Frontal cortex (tissue), 4 donors: Measurements from ENCODE around the gene MDFIC. TPM values are rescaled to one million over a fixed set of nuclear protein-coding genes. Genes with fewer than 3 reads are reported as not detected.
A peak's percentile ranks its signal among the peaks of the same experiment; 100 is the strongest.

Experiments used
- DNase-seq, 2 donors: peaks; one replicate each; pipeline ENCODE4 v3.0.0; 2012; ENCODE audit warnings: low spot score in 2 of 2
- FAIRE-seq: peaks from 2 replicates; lab custom pipeline; 2012; peaks lifted over from hg19 to GRCh38; lab: Jason Lieb, UNC
- total RNA-seq: library from RNA; depleted of rRNA; stranded (reverse); fragments of >200 nt; gene quantifications from one replicate; pipeline ENCODE4 v1.2.3, GENCODE V29; 2014
- donor health status: control.
- donor health status: control.
- donor health status: control.

The MDFIC gene
- total RNA-seq, 1 donor from 2014 or later, result 6.1 TPM

DNA sequence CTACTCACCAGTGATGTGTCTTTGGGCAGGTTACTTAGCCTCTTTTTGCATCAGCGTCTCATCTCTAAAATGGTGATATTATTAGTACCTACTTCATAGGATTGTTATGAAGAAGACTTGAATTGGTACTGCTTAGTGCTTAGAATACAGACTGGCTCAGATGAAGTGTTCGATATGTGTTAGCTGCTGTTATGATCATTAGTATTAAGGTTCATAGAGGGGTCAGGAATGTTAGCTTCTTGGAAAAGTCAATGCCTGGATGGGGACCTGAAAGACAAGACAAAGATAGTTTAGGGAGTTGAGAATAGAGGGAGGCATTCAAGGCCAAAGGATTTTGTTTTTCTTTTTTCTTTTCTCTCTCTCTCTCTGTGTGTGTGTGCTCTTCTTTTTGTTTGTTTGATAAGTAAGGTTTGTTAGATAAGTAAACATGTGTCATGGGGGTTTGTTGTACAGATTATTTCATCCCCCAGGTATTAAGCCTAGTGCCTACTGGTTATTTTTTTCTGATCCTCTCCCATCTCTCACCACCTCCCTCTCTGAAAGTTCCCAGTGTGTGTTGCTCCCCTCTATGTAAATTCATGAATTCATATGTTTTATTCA lies 63.3 kb downstream of the MDFIC start:
- no peak for FAIRE-seq
- DNase-seq, result no peak

GRCh38 chr7:114986190-114987180 lies 64.6 kb downstream of the MDFIC start:
- FAIRE-seq (no peak), DNase-seq (no peak)

DNA sequence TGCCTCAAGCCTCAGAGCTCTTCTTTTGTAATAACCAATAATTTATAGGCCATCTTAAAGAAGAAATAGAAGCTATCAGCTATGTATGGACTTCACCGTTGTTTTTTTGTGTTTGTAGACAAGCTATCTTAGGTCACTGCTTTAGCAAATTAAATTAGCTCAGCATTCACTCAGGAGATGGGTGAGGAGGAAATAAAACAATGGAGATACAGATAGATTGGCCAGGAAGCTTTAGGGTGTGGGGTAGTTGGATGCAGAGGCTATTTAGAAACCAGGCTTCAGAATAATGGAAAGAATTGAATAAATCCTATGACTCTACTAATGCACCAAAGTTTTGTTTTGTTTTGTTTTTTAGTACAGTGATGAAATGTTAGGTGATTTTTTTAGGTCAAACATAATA lies 66.1 kb downstream of the MDFIC start:
- FAIRE-seq (no peak), DNase-seq (no peak)

GRCh38 chr7:114988755-114989375 lies 67.0 kb downstream of the MDFIC start:
- DNase-seq (no peak), FAIRE-seq (no peak)

DNA sequence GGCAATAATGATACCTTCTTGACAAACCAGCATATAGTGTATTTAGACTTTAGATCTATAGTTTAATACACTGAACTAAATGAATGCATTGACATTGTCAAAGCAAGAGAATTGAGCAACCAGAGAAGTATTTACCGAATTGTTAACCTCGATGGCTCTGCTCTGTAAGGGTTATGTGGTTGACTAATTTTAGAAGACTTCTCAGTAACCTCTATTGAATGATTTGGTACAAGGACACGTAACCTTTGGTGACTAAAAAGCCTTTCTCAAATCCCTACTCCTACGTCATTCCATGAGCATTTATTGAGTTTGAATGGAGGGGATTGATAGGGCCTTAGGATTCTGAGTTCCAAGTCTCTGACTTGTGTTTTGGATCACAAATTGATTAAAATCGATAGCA lies 67.6 kb downstream of the MDFIC start:
- no peak for DNase-seq
- no peak for FAIRE-seq

DNA sequence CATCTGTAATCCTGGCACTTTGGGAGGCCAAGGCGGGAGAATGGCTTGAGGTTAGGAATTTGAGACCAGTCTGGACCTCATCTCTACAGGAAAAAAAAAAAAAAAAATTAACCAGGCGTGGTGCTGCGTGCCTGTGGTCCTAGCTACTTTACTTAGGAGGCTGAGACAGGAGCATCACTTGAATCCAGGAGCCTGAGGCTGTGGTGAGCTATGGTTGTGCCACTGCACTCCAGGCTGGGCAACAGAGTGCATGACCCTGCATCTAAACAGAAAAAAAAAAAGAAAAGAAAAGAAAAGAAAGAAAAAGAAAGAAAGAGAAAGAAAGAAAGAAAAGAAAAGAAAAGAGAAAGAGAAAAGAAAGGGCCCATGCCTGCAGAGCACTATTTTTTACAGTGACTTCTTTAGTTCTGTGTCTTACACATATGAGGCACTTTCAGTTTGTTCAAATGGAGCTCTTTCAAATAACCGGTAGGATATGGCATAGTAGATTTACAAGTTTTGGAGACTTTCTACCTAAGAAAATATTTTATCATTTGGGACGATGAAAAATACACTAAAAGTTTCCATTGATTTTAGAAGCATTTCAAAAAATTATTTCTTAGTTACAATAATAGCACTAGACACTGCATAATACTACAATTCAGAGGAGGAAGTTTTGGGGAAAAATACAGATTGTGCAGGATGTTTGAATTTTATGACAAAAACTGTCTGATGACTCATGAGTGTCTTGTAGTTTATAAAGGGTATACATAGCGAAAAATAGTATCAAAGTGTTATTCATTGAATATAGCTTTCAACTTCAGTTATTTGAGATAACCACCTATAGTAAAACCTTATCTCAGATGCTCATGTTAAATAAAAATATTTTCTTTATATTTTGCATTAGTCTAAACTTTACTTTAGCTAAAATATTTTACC lies 75.9 kb downstream of the MDFIC start:
- no peak for FAIRE-seq

GRCh38 chr7:115004121-115004520 lies 82.2 kb downstream of the MDFIC start:
- no peak for FAIRE-seq

More for the DNA sequence above, 75.9 kb downstream of the MDFIC start:
- DNase-seq, result peak in 1 of 2 donors; percentile 1

GRCh38 chr7:115005251-115005650 lies 83.4 kb downstream of the MDFIC start:
- DNase-seq (no peak), FAIRE-seq (no peak)

More at GRCh38 chr7:115004121-115004520, 82.2 kb downstream of the MDFIC start:
- DNase-seq, result no peak

DNA sequence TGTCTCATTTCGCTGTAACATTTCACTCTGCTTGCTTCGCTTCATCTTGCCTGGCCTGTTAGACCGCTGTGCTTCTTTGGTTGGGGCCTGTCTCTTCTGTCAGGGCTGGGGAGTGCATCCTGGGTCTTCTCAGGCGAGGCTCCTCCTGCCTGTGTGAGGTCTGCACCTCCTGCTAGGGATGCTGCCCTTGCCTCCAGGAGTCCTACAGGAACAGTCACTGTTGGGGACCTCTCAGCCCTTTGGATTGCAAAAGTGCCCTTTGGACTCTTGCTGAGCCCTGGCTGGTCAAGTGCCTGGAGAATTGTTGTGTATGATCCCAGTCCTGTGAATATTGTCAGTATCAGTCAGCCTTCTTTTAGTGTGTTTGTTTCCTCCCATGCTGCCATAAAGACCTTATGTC lies 84.1 kb downstream of the MDFIC start:
- FAIRE-seq (no peak), DNase-seq (no peak)

GRCh38 chr7:115007751-115008150 lies 85.9 kb downstream of the MDFIC start:
- no peak for DNase-seq
- no peak for FAIRE-seq

GRCh38 chr7:115008465-115009114 lies 86.7 kb downstream of the MDFIC start:
- DNase-seq (no peak), FAIRE-seq (no peak)

DNA sequence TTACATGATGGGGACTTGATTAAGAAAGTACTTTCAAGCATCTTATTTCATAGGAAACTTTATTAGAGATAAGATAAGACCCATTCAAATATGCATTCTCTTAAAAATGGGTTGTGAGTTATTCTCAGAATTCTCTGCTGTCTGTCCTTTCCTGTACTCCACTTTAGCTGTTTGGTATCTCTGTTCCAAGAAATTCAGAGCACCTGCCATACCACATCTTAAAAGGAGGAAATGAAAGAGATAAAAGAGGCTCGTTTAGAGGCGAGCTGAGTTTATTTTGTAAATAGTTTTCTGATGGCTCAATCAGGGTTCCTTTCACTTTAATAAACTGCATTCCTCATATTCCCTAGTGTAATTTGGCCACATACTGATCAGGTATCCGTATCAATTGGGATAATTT lies 87.2 kb downstream of the MDFIC start:
- FAIRE-seq (no peak), DNase-seq (no peak)

GRCh38 chr7:115009736-115010440 lies 88.0 kb downstream of the MDFIC start:
- FAIRE-seq (no peak), DNase-seq (no peak)

- FAIRE-seq, result no peak
- DNase-seq, result no peak
These were observed 88.5 kb downstream of the MDFIC start for GRCh38 chr7:115010441-115010820.

- no peak for DNase-seq
- FAIRE-seq, result no peak
These were observed 92.0 kb downstream of the MDFIC start for GRCh38 chr7:115013886-115014285.

DNA sequence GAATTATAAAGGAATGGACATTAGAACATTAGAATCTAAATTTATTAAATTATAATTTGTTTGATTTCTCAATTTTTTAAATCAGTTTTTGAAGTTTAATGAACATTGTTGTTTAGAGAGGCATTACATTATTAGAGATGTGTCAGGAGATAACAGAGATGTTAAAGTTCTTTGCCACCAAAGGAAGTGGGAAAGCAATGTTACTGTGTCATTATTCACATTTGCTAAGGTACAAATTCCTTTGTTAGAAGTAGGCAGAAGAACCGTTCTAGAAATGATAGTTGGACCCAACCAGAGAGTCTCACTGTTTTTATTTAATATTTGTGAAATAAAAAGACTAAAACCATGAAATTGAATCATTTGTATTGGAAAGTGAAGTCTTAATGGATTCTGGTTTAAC lies 92.9 kb downstream of the MDFIC start:
- DNase-seq (no peak), FAIRE-seq (no peak)

DNA sequence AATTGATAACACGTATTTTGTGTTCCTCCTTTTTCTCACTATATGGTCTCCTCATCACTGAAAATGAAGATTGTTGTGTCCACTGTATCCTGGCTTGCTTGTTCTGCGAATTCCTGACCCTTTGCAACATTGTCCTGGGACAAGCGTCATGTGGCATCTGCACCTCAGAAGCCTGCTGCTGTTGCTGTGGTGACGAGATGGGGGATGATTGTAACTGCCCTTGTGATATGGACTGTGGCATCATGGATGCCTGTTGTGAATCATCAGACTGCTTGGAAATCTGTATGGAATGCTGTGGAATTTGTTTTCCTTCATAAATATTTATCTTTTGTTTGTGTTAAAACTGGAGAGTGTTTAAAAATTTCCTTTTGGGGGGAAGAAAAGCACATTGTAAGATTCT lies 93.7 kb downstream of the MDFIC start:
- FAIRE-seq, result no peak
- no peak for DNase-seq

- no peak for FAIRE-seq
- no peak for DNase-seq
These were observed 98.2 kb downstream of the MDFIC start for GRCh38 chr7:115019882-115020605.
